Kidney (tissue), 14 donors: ENCODE data around the gene OR52N1. TPM values are rescaled to one million over a fixed set of nuclear protein-coding genes. Genes with fewer than 3 reads are reported as not detected.

ENCODE experiments used
- DNase-seq, 5 donors: peaks; one replicate each; pipeline ENCODE4 v3.0.0-alpha.2; 2013 to 2020
- FAIRE-seq: peaks from 2 replicates; lab custom pipeline; 2012; peaks lifted over from hg19 to GRCh38; lab: Jason Lieb, UNC
- H3K27ac ChIP-seq, 2 donors: one replicate each; pipeline ENCODE4 v1.7.0; 2013; ENCODE audit warnings: low read depth in 2 of 2, low read length in 2 of 2, inconsistent platforms in 1 of 2
- H3K27me3 ChIP-seq: one replicate; pipeline ENCODE4 v1.7.1; 2013; ENCODE audit warnings: low read length, inconsistent platforms; ENCODE audit not compliant: control insufficient read depth, insufficient read depth
- H3K36me3 ChIP-seq, 3 donors: one replicate each; pipeline versions ENCODE4 v1.7.0 to v1.7.1; 2013; ENCODE audit warnings: low read length in 3 of 3, control low read depth in 1 of 3, inconsistent platforms in 1 of 3; ENCODE audit not compliant: insufficient read depth in 3 of 3, control insufficient read depth in 2 of 3
- H3K4me1 ChIP-seq, 3 donors: one replicate each; pipeline versions ENCODE4 v1.7.0 to v1.7.1; 2013; ENCODE audit warnings: low read length in 3 of 3, inconsistent platforms in 1 of 3, low read depth in 1 of 3; ENCODE audit not compliant: control insufficient read depth in 2 of 3, insufficient read depth in 2 of 3
- H3K4me3 ChIP-seq, 3 donors: one replicate each; pipeline versions ENCODE4 v1.7.0 to v1.8.1; 2013; ENCODE audit warnings: low read length in 3 of 3, control low read depth in 1 of 3, inconsistent platforms in 1 of 3
- H3K9ac ChIP-seq, 3 donors: one replicate each; pipeline versions ENCODE4 v1.7.0 to v1.7.1; 2013; ENCODE audit warnings: low read length in 3 of 3, control low read depth in 1 of 3, inconsistent platforms in 1 of 3
- H3K9me3 ChIP-seq, 3 donors: one replicate each; pipeline versions ENCODE4 v1.7.0 to v1.7.1; 2013; ENCODE audit warnings: low read length in 3 of 3, control low read depth in 1 of 3, inconsistent platforms in 1 of 3; ENCODE audit not compliant: control insufficient read depth in 2 of 3, insufficient read depth in 1 of 3
- CTCF ChIP-seq: IDR thresholded peaks from 3 replicates; pipeline ENCODE4 v1.5.1; 2012; ENCODE audit warnings: mild to moderate bottlenecking, moderate library complexity, borderline replicate concordance; ENCODE audit not compliant: insufficient read depth; ENCODE audit errors: extremely low read depth
- intact Hi-C: fragments of 100-400 bp; cut with DNase I; formaldehyde crosslinking; loops from one replicate; pipeline ENCODE4 v1.11.1; 2022
- polyA plus RNA-seq: library from polyadenylated mRNA; stranded (reverse); fragments of 350-450 nt; fragmentation: Illumina TruSeq; extraction: RNeasy Lipid Tissue Mini Kit (QIAGEN cat#74804); gene quantifications from one replicate; pipeline ENCODE4 v1.2.3, GENCODE V29; 2014; ENCODE audit warnings: low read depth, low replicate concordance; ENCODE audit not compliant: insufficient read depth
- total RNA-seq: library from RNA; stranded (reverse); fragmentation: NEBNext Ultra II Directional; extraction: Animal tissue kit (Norgen Biotek cat#: 25700); gene quantifications from one replicate; pipeline ENCODE4 v1.2.1, GENCODE V29; 2021
- donor health status: control.
- donor health status: control.
- donor health status: control.
- donor health status: control.
- donor health status: control.
- donor health status: DM: yes; HTN: yes; CAD: no.
- donor health status: Normal renal cell carcinoma (clear cell type).

OR52N1 gene
- total and polyA plus RNA-seq, 2 donors from 2014 or later: not detected

- Histone ChIP-seq H3K4me1 (peaks cover 0 to 6% (median 4%) of the 10 kb centered on the region in 3 donors), H3K27me3 (no peaks in the 10 kb centered on the region), H3K4me3 (no peak overlapping the region), H3K27ac (no peak overlapping the region), H3K9me3 (no peaks in the 10 kb centered on the region), H3K36me3 (no peaks in the 10 kb centered on the region), H3K9ac (no peak overlapping the region)
- TF ChIP-seq CTCF: no peak
- no peak for DNase-seq
- FAIRE-seq: no peak
- intact Hi-C loops: no loop called here
Measured at GRCh38 chr11:5807580-5807979, 16.5 kb upstream of the OR52N1 start.

DNA sequence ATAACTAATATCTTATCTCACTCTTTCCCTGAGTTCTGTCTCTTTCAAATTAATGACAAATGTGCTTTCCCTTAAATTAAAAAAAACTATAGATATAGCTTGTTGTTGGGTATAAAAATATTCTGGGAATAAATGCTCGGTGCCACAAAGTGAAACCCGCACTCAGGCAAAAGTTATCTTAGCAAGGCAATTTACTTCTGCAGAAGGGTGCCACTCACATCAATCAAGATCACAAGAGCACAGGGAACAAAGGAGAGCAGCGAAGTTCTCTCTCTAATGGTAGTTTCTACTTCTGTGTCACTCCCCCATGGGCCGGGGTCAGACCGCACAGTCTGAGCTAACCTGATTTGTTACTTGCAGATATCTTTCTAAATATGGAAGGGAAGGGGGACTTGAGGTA is 12.9 kb upstream of the OR52N1 start:
- intact Hi-C loops: no loop called here
- no peak for FAIRE-seq
- Histone ChIP-seq H3K27me3 (no peaks in the 10 kb centered on the region), H3K9ac (no peak overlapping the region), H3K4me3 (no peak overlapping the region), H3K9me3 (no peaks in the 10 kb centered on the region), H3K36me3 (no peaks in the 10 kb centered on the region), H3K4me1 (peaks cover 0 to 6% (median 4%) of the 10 kb centered on the region in 3 donors), H3K27ac (no peak overlapping the region)
- no peak for TF ChIP-seq CTCF
- no peak for DNase-seq

GRCh38 chr11:5796541-5796940 is 5.5 kb upstream of the OR52N1 start:
- Histone ChIP-seq H3K9me3 (no peaks in the 10 kb centered on the region), H3K4me1 (no peaks in the 10 kb centered on the region), H3K27ac (no peak overlapping the region), H3K36me3 (no peaks in the 10 kb centered on the region), H3K9ac (no peak overlapping the region), H3K27me3 (no peaks in the 10 kb centered on the region), H3K4me3 (no peak overlapping the region)
- intact Hi-C loops: loop anchor here (5.0 kb wide), 1 partner anchor 39 kb away; no protein-coding TSS in a partner anchor
- DNase-seq: no peak
- no peak for FAIRE-seq
- no peak for TF ChIP-seq CTCF

DNA sequence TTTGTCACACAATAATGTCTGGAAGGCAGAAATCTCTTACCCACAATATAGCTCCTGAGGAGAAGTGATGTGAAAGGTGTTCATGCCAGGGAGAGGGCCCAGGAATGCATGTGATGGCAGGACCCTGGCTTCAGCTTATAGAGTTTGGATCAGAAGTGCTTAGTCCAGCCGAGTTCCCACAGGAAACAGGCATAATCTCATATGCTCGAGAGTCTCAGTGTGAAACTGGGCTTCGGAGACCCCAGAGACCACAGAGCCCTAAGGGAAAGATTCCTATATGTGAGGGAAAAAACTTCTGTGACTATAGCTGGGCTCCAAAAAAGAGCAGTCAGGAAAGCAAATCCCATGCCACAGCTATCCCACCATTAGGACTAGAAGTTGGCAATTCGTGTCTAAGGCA is 7.8 kb downstream of the OR52N1 start, which contains the start of gene OR52N5:
Gene OR52N5 (minus strand): TSS at position 101 of the 400 bp plus-strand sequence. CDS start 4,721 bp downstream, outside the sequence.
- FAIRE-seq (no peak), DNase-seq (no peak)
- H3K27me3 ChIP-seq: no peaks in the 10 kb centered on the region
- H3K9me3 ChIP-seq: no peaks in the 10 kb centered on the region
- intact Hi-C loops: no loop called here
- no peak within 1 kb of the TSS for H3K9ac ChIP-seq
- no peak for TF ChIP-seq CTCF
- no peaks in the 10 kb centered on the region for H3K36me3 ChIP-seq
- no peak within 1 kb of the TSS for H3K27ac ChIP-seq
- H3K4me3 ChIP-seq: no peak within 1 kb of the TSS
- no peaks in the 10 kb centered on the region for H3K4me1 ChIP-seq
